Suppressor macrophage treated with lipopolysaccharide for 4 hours (primary cell): Measurements from ENCODE around the gene FLYWCH1.
"Not testable (repeated sequence)": the region's sequence is repeated elsewhere in the genome, so short reads cannot be mapped to it uniquely, and the experiment has no call there.

Source experiments
- DNase-seq: peaks from one replicate; pipeline ENCODE4 v3.0.0-alpha.2; 2020

Gene FLYWCH1

GRCh38 chr16:2928151-2928550, 16.4 kb downstream of the FLYWCH1 start:
- not testable (repeated sequence) for DNase-seq

- DNase-seq, result no peak
Measured at GRCh38 chr16:2928796-2929195, 17.1 kb downstream of the FLYWCH1 start.

GRCh38 chr16:2929693-2930092, 18.0 kb downstream of the FLYWCH1 start:
- no peak for DNase-seq

DNA sequence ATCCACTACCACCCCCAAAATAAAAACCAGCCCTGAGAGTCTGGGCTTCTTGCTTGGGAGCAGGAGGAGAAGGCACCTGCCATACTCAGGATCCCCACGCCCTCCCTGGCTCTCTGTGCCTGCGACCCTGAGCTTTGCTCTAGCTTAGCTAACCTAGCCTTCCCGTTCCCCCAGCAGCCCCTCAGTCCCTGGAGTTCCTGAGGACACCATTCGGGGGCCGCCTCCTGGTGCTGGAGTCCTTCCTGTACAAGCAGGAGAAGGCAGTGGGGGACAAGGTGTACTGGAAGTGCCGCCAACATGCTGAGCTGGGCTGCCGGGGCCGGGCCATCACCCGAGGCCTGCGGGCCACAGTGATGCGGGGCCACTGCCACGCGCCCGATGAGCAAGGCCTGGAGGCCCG, 18.5 kb downstream of the FLYWCH1 start:
- DNase-seq, result no peak

GRCh38 chr16:2931231-2931914, 19.6 kb downstream of the FLYWCH1 start:
- DNase-seq, result not testable (repeated sequence)

DNA sequence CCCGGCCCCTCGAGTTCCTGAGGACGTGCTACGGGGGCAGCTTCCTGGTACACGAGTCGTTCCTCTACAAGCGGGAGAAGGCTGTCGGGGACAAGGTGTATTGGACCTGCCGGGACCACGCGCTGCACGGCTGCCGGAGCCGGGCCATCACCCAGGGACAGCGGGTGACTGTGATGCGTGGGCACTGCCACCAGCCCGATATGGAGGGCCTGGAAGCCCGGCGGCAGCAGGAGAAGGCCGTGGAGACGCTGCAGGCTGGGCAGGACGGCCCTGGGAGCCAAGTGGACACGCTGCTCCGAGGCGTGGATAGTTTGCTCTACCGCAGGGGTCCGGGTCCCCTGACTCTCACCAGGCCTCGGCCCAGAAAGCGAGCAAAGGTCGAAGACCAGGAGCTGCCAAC, 21.4 kb downstream of the FLYWCH1 start:
- DNase-seq, result no peak

GRCh38 chr16:2933701-2934100, 22.0 kb downstream of the FLYWCH1 start:
- no peak for DNase-seq

- no peak for DNase-seq
Measured at GRCh38 chr16:2934450-2934849, 22.7 kb downstream of the FLYWCH1 start.

DNA sequence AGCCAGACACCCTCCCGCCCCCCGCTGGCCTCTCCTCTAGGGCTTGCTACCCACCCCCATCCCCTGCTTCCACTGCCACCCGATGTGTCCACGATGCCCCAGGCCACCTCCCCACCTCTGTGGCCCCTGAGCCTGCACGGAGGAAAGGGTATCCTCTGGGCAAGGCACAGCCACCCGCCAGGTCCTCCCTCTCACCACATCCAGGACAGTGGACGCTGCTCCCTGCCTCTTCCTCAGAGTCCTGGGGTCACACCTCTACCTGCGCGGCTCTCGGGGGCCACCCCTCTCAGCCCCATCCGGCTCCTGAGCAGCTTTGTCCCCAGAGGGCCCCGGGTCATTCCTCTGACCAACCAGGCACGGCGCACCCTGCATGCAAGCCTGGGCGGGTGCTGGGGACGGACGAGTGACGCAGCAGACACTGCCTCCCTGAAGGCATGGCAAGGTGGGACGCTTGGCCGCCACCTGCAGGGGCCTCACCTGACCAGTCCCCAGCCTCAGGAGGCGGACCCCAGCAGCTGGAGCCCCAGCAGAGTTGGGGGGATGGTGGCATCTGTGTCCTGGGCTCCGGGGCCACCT, 24.8 kb downstream of the FLYWCH1 start:
- DNase-seq, result no peak

DNA sequence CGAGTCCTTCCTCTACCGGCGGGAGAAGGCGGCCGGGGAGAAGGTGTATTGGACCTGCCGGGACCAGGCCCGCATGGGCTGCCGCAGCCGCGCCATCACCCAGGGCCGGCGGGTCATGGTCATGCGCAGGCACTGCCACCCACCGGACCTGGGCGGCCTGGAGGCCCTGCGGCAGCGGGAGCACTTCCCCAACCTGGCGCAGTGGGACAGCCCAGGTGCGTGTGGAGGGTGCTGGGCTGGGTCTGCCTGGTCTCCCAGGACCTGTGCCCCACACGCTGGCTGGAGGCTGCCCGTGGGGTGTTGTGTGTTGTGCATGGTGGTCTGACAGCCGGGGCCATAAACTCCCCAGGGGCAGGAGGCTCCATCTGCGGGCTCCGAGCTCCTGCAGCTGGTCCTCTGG, 25.4 kb downstream of the FLYWCH1 start:
- no peak for DNase-seq

- DNase-seq, result no peak
Measured at GRCh38 chr16:2938206-2938605, 26.5 kb downstream of the FLYWCH1 start.

DNA sequence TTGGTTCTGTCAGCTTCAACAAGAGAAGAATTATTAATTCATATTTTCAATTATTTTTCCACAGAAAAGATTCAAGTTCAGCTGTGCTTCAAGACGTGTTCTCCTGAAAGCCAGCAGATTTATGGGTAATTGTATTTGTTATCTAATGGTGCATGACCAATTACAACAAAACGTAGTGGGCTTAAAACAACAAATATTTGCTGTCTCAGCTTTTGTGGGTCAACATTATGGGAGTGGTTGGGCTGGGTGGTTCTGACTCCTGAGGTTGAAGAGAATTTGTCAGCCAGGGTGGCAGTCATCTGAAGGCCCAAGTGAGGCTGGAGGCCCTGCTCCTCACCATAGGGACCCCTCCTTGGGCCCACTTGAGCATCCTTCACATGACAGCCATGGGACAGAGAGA, 28.2 kb downstream of the FLYWCH1 start:
- no peak for DNase-seq

DNA sequence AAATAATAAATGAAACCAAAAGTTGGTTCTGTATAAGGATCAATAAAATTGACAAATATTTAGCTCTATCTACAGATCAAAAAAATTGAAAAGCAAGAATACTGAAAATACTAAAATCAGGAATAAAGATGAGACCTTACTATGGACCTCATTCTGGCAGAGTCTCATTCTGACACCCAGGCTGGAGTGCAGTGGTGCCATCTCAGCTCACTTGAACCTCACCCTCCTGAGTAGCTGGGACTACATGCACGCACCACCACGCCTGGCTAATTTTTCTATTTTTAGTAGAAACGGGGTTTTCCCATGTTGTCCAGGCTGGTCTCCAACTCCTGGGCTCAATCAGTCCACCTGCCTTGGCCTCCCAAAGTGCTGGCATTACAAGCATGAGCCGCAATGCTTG, 30.3 kb downstream of the FLYWCH1 start:
- DNase-seq, result no peak

DNA sequence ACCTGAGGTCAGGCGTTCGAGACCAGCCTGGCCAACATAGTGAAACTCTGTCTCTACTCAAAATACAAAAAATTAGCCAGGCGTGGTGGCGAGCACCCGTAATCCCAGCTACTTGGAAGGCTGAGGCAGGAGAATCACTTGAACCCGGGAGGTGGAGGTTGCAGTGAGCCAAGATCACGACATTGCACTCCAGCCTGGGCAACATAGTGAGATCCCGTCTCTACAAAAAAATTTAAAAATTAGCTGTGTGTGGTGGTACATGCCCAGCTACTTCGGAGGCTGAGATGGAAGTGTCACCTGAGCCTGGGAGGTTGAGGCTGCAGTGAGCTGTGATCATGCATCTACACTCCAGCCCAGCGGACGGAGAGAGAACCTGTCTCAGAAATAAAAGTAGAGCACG, 32.0 kb downstream of the FLYWCH1 start:
- not testable (repeated sequence) for DNase-seq

DNA sequence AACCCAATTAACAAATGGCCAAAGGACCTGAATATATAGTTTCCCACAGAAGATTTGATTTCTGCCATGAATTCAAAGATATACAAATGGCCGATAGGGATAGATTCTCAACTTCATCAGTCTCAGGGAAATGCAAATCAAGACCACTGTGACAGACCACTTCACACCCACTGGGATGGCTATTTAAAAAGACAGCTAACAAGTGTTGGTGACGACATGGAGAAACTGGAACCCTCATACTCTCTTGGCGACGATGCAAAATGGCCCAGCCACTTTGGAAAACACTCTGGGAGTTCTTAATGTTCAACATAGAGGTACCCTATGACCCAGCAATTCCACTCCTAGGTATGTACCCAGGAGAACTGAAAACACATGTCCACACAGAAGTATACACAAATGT, 34.9 kb downstream of the FLYWCH1 start:
- no peak for DNase-seq

DNA sequence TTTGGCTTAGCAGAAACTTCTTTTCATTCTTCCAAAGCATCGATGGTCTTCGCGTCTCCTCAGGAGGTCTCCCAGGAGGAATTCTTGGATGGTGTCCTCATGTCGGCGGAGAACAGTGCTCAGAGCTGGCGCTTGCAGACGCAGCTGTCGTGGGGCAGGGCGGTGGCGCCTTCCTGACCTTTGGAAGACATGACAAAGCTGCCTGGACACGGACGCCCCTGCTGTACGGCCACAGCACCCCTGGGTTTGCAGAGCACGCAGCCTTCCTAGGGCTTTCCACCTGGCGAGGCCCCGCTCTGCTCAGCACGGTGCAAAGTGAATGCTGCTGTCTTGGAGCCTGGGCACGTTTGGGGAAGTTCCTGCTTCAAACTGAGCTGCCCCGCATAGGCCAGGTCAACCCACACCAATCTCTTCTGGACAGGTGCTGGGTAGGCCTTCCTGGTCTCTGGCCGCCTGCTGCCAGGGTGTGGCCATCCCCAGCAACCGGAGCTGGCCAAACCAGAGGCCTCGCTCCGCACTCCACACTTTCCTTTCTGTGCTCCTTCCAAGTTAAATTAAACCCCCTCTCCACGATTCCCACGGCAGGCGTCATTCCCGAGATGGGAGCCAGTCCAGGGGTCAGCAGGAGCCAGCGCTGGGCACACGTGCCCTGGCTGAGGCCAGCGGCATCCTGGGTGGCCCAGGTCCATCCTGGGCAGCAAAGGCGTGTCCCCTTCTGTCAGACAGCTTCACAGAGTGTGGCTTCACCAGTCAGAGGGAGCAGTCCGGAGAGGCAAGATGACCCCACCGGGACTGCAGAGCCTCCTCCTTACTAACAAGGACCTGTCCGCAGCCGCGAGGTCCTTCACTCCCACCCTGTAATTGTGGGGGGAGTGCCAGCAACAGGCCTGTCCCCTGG, 37.3 kb downstream of the FLYWCH1 start:
- DNase-seq, result no peak

- no peak for DNase-seq
Measured at GRCh38 chr16:2949705-2950352, 38.1 kb downstream of the FLYWCH1 start.

DNA sequence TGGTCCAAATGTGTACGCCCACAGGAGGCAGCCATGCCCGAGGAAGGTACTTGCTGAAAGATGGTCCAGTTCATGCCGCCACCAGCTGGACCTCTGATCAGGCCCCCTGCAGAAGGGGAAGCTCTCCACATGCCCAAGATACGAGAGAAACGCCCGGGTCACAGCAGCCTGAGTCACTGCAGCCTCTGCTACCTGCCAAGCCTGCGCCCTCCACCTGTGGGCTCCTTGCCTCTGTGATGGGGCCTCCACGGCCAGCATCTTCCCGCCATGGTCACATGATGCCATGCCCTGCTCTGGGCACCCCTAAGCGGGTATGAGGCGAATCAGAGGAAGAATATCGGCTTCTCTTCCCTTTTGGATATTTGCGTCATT, 38.6 kb downstream of the FLYWCH1 start:
- DNase-seq, result no peak

DNA sequence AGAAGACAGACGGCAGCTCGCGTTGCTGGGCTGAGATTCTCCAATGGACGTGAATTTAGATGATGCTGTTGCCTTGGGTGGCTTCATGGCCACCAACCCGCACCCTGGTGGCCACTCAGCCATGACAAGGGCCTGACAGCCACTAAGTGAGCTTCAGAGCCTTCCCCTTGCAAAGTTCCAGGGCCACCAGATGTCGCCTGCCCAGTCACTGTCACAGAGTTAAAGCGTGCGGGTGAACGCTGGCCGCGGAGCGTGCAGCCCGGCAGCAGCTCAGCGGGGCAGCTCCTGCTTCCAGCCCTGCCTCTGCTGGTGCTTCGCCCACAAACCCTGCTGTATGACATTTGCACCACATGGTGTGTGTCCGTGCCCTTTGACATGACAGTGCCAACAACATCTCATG, 39.0 kb downstream of the FLYWCH1 start:
- DNase-seq, result no peak

DNA sequence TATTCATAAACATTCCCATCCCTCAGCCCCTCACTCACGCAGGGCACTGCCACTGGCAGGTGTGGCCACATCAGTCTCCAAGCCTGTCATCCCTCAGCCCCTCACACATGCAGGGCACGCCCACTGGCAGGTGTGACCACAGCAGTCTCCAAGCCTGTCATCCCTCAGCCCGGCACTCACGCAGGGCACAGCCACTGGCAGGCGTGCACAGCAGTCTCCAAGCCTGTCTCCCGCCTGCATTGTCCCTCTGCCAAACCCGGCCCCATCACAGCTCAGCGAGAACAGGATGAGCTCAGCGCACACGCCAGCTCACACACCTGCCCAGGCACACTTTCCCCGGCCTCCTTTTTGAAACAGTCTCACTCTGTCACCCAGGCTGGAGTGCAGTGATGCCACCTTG, 40.9 kb downstream of the FLYWCH1 start:
- DNase-seq, result no peak

DNA sequence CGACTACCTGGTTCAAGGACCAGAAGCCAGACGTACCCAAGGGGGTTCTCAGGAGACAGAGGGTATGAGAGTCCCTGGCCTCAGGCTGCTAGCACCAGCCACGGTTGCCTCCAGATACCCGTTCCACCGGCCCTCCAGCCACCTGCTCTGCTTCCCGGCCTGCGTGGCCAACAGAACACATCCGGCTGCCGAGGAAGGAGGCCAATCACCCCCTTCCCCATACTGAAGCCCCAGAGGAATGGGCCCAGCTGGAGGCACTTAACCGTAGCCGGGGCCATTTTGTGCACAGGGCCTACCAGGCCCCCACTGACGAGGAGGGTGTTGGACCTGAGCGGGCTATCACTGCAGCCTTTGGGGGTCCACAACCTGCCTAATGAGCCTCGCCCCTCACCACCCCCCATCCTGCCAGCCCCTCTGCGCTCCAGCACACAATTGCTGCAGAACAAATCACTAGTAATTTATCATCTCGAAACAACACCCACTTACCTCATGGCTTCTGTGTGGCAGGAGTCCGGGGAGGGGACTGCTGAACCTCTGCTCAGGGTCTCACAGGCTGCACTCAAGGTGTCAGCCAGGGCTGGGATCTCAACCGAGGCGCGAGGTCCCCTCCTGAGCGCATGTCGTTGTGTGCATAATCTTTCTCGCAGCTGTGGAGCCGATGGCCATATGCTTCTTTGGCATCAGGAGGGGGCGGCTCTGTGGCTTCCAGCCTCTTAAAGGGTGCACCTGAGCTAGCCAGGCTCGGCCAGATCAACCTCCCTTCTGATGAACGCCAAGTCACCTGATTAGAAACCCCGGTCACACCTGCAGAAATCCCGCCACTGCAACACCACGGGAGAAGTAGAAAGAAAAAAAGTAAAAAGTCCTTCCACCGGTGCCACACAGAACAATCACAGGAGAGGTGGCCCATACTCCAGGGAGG, 42.2 kb downstream of the FLYWCH1 start:
- DNase-seq, result no peak

- no peak for DNase-seq
Measured at GRCh38 chr16:2954656-2955381, 43.1 kb downstream of the FLYWCH1 start.
